ENCODE results near the gene ATM. TPM values are rescaled to one million over a fixed set of nuclear protein-coding genes. Genes with fewer than 3 reads are reported as not detected.

ATM gene
- total and polyA plus RNA-seq, 2 experiments from 2014 or later: 7.5 to 43.0 TPM

GRCh38 chr11:108241330-108242037, 18.6 kb downstream of the ATM start:
- peaks cover 3% of the 10 kb centered on the region for H3K36me3 ChIP-seq (replicated peaks; ENCODE audit: insufficient read depth, low read depth)
- 94% methylated on average over 4 of the region's 4 CpGs for WGBS (ENCODE audit: low lambda C conversion rate, missing lambda C conversion rate)

GRCh38 chr11:108242422-108242821, 19.6 kb downstream of the ATM start:
- no peaks in the 10 kb centered on the region for H4K20me1 ChIP-seq (ENCODE audit: insufficient read depth, poor library complexity, severe bottlenecking)
- H3K27me3 ChIP-seq: no peaks in the 10 kb centered on the region
- 98% methylated on average over 2 of the region's 2 CpGs for WGBS (ENCODE audit: low lambda C conversion rate, missing lambda C conversion rate)
- H3K36me3 ChIP-seq (replicated peaks; ENCODE audit: insufficient read depth, low read depth): peaks cover 3% of the 10 kb centered on the region
- H3K4me2 ChIP-seq: no peak overlapping the region
- H3K4me3 ChIP-seq: no peak overlapping the region
- DNase-seq (ENCODE audit: low spot score): no peak
- no peaks in the 10 kb centered on the region for H3K9me2 ChIP-seq (replicated peaks; ENCODE audit: insufficient read depth)
- H3K9me3 ChIP-seq (ENCODE audit: low read depth): no peaks in the 10 kb centered on the region
- no peak overlapping the region for H2AFZ ChIP-seq
- no peaks in the 10 kb centered on the region for H3K79me2 ChIP-seq
- no peak overlapping the region for H3K27ac ChIP-seq
- H3K4me1 ChIP-seq (ENCODE audit: insufficient read depth): no peaks in the 10 kb centered on the region
- TF ChIP-seq EZH2phosphoT487 (IDR thresholded peaks at IDR 0.05; ENCODE audit: low read depth, severe bottlenecking, unreplicated experiment) (no peak), CTCF (IDR thresholded peaks at IDR 0.05; ENCODE audit: poor library complexity) (no peak), EZH2 (IDR thresholded peaks at IDR 0.05; ENCODE audit: borderline replicate concordance) (no peak)

More at GRCh38 chr11:108241330-108242037, 18.6 kb downstream of the ATM start:
- Histone ChIP-seq H3K9me2 (replicated peaks; ENCODE audit: insufficient read depth) (no peaks in the 10 kb centered on the region), H3K27me3 (no peaks in the 10 kb centered on the region), H3K9me3 (ENCODE audit: low read depth) (no peaks in the 10 kb centered on the region), H3K4me1 (ENCODE audit: insufficient read depth) (no peaks in the 10 kb centered on the region), H4K20me1 (ENCODE audit: insufficient read depth, poor library complexity, severe bottlenecking) (no peaks in the 10 kb centered on the region), H3K4me3 (no peak overlapping the region), H3K27ac (no peak overlapping the region), H2AFZ (no peak overlapping the region), H3K4me2 (no peak overlapping the region), H3K79me2 (no peaks in the 10 kb centered on the region)
- TF ChIP-seq CTCF (IDR thresholded peaks at IDR 0.05; ENCODE audit: poor library complexity): no peak
- TF ChIP-seq EZH2 (IDR thresholded peaks at IDR 0.05; ENCODE audit: borderline replicate concordance): no peak
- no peak for TF ChIP-seq EZH2phosphoT487 (IDR thresholded peaks at IDR 0.05; ENCODE audit: low read depth, severe bottlenecking, unreplicated experiment)
- no peak for DNase-seq (ENCODE audit: low spot score)

GRCh38 chr11:108246308-108246707, 23.4 kb downstream of the ATM start:
- Histone ChIP-seq H3K4me1 (ENCODE audit: insufficient read depth) (no peaks in the 10 kb centered on the region), H3K4me3 (no peak overlapping the region), H3K36me3 (replicated peaks; ENCODE audit: insufficient read depth, low read depth) (no peaks in the 10 kb centered on the region), H3K9me3 (ENCODE audit: low read depth) (no peaks in the 10 kb centered on the region), H3K79me2 (no peaks in the 10 kb centered on the region), H3K9me2 (replicated peaks; ENCODE audit: insufficient read depth) (no peaks in the 10 kb centered on the region), H2AFZ (no peak overlapping the region), H4K20me1 (ENCODE audit: insufficient read depth, poor library complexity, severe bottlenecking) (no peaks in the 10 kb centered on the region), H3K27ac (no peak overlapping the region), H3K27me3 (no peaks in the 10 kb centered on the region), H3K4me2 (no peak overlapping the region)
- WGBS (ENCODE audit: low lambda C conversion rate, missing lambda C conversion rate): 94% methylated on average over 3 of the region's 3 CpGs
- no peak for TF ChIP-seq EZH2phosphoT487 (IDR thresholded peaks at IDR 0.05; ENCODE audit: low read depth, severe bottlenecking, unreplicated experiment)
- no peak for TF ChIP-seq EZH2 (IDR thresholded peaks at IDR 0.05; ENCODE audit: borderline replicate concordance)
- no peak for TF ChIP-seq CTCF (IDR thresholded peaks at IDR 0.05; ENCODE audit: poor library complexity)
- DNase-seq (ENCODE audit: low spot score): no peak

Data from hepatocyte (in vitro differentiated cells).